GM18951 (cell line): ENCODE results near the gene NIM1K.

Experiments used
- POLR2A ChIP-seq: IDR thresholded peaks from 4 replicates; pipeline ENCODE4 v1.6.1; 2011; ENCODE audit warnings: mild to moderate bottlenecking; ENCODE audit not compliant: insufficient read length, insufficient read depth; ENCODE audit errors: extremely low read depth
- in situ Hi-C: fragments of 300-500 bp; cut with MboI; formaldehyde crosslinking; loops from one replicate; pipeline ENCODE4 v1.12.0; 2022; ENCODE audit warnings: low sequenced_read_pairs, mixed read lengths, inconsistent platforms; ENCODE audit not compliant: unreplicated experiment

NIM1K gene

GRCh38 chr5:43221502-43221901 is 29.5 kb downstream of the NIM1K start:
- no peak for TF ChIP-seq POLR2A
- in situ Hi-C loops: loop anchor here (10.0 kb wide), 1 partner anchor 163 kb away; no protein-coding TSS in a partner anchor

GRCh38 chr5:43225649-43226245 is 33.7 kb downstream of the NIM1K start:
- TF ChIP-seq POLR2A: no peak
- in situ Hi-C loops: loop anchor here (10.0 kb wide), 1 partner anchor 159 kb away; no protein-coding TSS in a partner anchor

GRCh38 chr5:43227655-43228054 is 35.6 kb downstream of the NIM1K start:
- no peak for TF ChIP-seq POLR2A
- in situ Hi-C loops: loop anchor here (10.0 kb wide), 1 partner anchor 157 kb away; no protein-coding TSS in a partner anchor

- no peak for TF ChIP-seq POLR2A
- in situ Hi-C loops: no loop called here
Observed at GRCh38 chr5:43230707-43231106, 38.7 kb downstream of the NIM1K start.

GRCh38 chr5:43231977-43232376 is 40.0 kb downstream of the NIM1K start:
- TF ChIP-seq POLR2A: no peak
- in situ Hi-C loops: no loop called here

GRCh38 chr5:43232943-43233833 is 41.2 kb downstream of the NIM1K start:
- no peak for TF ChIP-seq POLR2A
- in situ Hi-C loops: no loop called here

GRCh38 chr5:43233946-43234345 is 41.9 kb downstream of the NIM1K start:
- TF ChIP-seq POLR2A: no peak
- in situ Hi-C loops: no loop called here

GRCh38 chr5:43236653-43237355 is 44.8 kb downstream of the NIM1K start:
- in situ Hi-C loops: no loop called here
- no peak for TF ChIP-seq POLR2A

GRCh38 chr5:43242196-43242595 is 50.2 kb downstream of the NIM1K start:
- TF ChIP-seq POLR2A: no peak
- in situ Hi-C loops: no loop called here

- TF ChIP-seq POLR2A: no peak
- in situ Hi-C loops: no loop called here
Observed at GRCh38 chr5:43243270-43243669, 51.2 kb downstream of the NIM1K start.

GRCh38 chr5:43244823-43245565 is 53.0 kb downstream of the NIM1K start:
- TF ChIP-seq POLR2A: no peak
- in situ Hi-C loops: no loop called here

- no peak for TF ChIP-seq POLR2A
- in situ Hi-C loops: no loop called here
Observed at GRCh38 chr5:43245724-43246385, 53.8 kb downstream of the NIM1K start.

GRCh38 chr5:43251754-43252153 is 59.7 kb downstream of the NIM1K start:
- in situ Hi-C loops: no loop called here
- TF ChIP-seq POLR2A: no peak

- in situ Hi-C loops: no loop called here
- no peak for TF ChIP-seq POLR2A
Observed at GRCh38 chr5:43255704-43256103, 63.7 kb downstream of the NIM1K start.
